ENCODE measurements around the gene TCF15.
"Not testable (repeated sequence)": the region's sequence is repeated elsewhere in the genome, so short reads cannot be mapped to it uniquely, and the experiment has no call there.

Gene TCF15

GRCh38 chr20:592506-592905 is 17.6 kb downstream of the TCF15 start:
- no peak overlapping the region for H3K4me3 Mint-ChIP-seq
- H3K27ac Mint-ChIP-seq: no peak overlapping the region
- H3K36me3 Mint-ChIP-seq: no peaks in the 10 kb centered on the region
- peaks cover 2 to 9% of the 10 kb centered on the region in 2 donors for H3K4me1 Mint-ChIP-seq
- DNase-seq: no peak
- no peaks in the 10 kb centered on the region for H3K9me3 Mint-ChIP-seq
- ATAC-seq (replicated peaks): no peak
- peaks cover 20 to 30% of the 10 kb centered on the region in 2 donors for H3K27me3 Mint-ChIP-seq

- H3K9me3 Mint-ChIP-seq: no peaks in the 10 kb centered on the region
- DNase-seq (no peak), ATAC-seq (replicated peaks) (no peak)
- no peak overlapping the region for H3K4me3 Mint-ChIP-seq
- H3K27me3 Mint-ChIP-seq: peaks cover 20 to 27% of the 10 kb centered on the region in 2 donors
- peaks cover 2 to 9% of the 10 kb centered on the region in 2 donors for H3K4me1 Mint-ChIP-seq
- no peaks in the 10 kb centered on the region for H3K36me3 Mint-ChIP-seq
- H3K27ac Mint-ChIP-seq: no peak overlapping the region
Measured at GRCh38 chr20:591941-592340, 18.2 kb downstream of the TCF15 start.

- DNase-seq (peak; percentile 32), ATAC-seq (replicated peaks) (peak; percentile 84 to 88)
- Mint-ChIP-seq H3K27ac (peak overlapping the region; percentile 56), H3K4me1 (peaks cover 2 to 9% of the 10 kb centered on the region in 2 donors), H3K27me3 (peaks cover 21 to 27% of the 10 kb centered on the region in 2 donors), H3K36me3 (no peaks in the 10 kb centered on the region), H3K4me3 (no peak overlapping the region), H3K9me3 (peaks cover 0 to 5% of the 10 kb centered on the region in 2 donors)
Measured at GRCh38 chr20:588932-589672, 21.0 kb downstream of the TCF15 start.

GRCh38 chr20:588476-588875 is 21.6 kb downstream of the TCF15 start:
- no peak overlapping the region for H3K4me3 Mint-ChIP-seq
- H3K4me1 Mint-ChIP-seq: peaks cover 2 to 9% of the 10 kb centered on the region in 2 donors
- H3K36me3 Mint-ChIP-seq: no peaks in the 10 kb centered on the region
- H3K9me3 Mint-ChIP-seq: peaks cover 0 to 5% of the 10 kb centered on the region in 2 donors
- DNase-seq (no peak), ATAC-seq (replicated peaks) (no peak)
- H3K27ac Mint-ChIP-seq: no peak overlapping the region
- peaks cover 19 to 25% of the 10 kb centered on the region in 2 donors for H3K27me3 Mint-ChIP-seq

GRCh38 chr20:584971-585301 is 25.2 kb downstream of the TCF15 start:
- ATAC-seq (replicated peaks): no peak
- DNase-seq: no peak
- H3K27ac Mint-ChIP-seq: no peak overlapping the region
- H3K4me3 Mint-ChIP-seq: no peak overlapping the region
- H3K27me3 Mint-ChIP-seq: peaks cover 10 to 18% of the 10 kb centered on the region in 2 donors
- H3K9me3 Mint-ChIP-seq: peaks cover 0 to 5% of the 10 kb centered on the region in 2 donors
- H3K4me1 Mint-ChIP-seq: peaks cover 5 to 9% of the 10 kb centered on the region in 2 donors
- no peaks in the 10 kb centered on the region for H3K36me3 Mint-ChIP-seq

- ATAC-seq (replicated peaks) (peak; percentile 81 to 88), DNase-seq (no peak)
- Mint-ChIP-seq H3K4me3 (no peak overlapping the region), H3K27me3 (peaks cover 10 to 18% of the 10 kb centered on the region in 2 donors), H3K4me1 (peaks cover 5 to 7% of the 10 kb centered on the region in 2 donors), H3K36me3 (no peaks in the 10 kb centered on the region), H3K9me3 (peaks cover 0 to 5% of the 10 kb centered on the region in 2 donors), H3K27ac (no peak overlapping the region)
Measured at GRCh38 chr20:584161-584970, 25.7 kb downstream of the TCF15 start.

GRCh38 chr20:582204-582603 is 27.9 kb downstream of the TCF15 start:
- DNase-seq (no peak), ATAC-seq (replicated peaks) (peak in 1 of 2 donors; percentile 32)
- Mint-ChIP-seq H3K27me3 (peaks cover 10 to 18% of the 10 kb centered on the region in 2 donors), H3K9me3 (peaks cover 0 to 5% of the 10 kb centered on the region in 2 donors), H3K27ac (no peak overlapping the region), H3K4me1 (peaks cover 0 to 2% of the 10 kb centered on the region in 2 donors), H3K4me3 (no peak overlapping the region), H3K36me3 (no peaks in the 10 kb centered on the region)

GRCh38 chr20:578940-579690 is 31.0 kb downstream of the TCF15 start:
- H3K4me1 Mint-ChIP-seq: not testable (repeated sequence)

GRCh38 chr20:577167-577791 is 32.8 kb downstream of the TCF15 start:
- Mint-ChIP-seq H3K27me3 (peaks cover 26 to 30% of the 10 kb centered on the region in 2 donors), H3K9me3 (no peaks in the 10 kb centered on the region), H3K4me3 (no peak overlapping the region), H3K36me3 (no peaks in the 10 kb centered on the region), H3K4me1 (peaks cover 0 to under 1% of the 10 kb centered on the region in 2 donors), H3K27ac (no peak overlapping the region)
- ATAC-seq (replicated peaks) (no peak), DNase-seq (no peak)

More at GRCh38 chr20:578940-579690, 31.0 kb downstream of the TCF15 start:
- H3K27me3 Mint-ChIP-seq: peaks cover 14 to 16% of the 10 kb centered on the region in 2 donors
- H3K36me3 Mint-ChIP-seq; ATAC-seq (replicated peaks); DNase-seq; H3K9me3 Mint-ChIP-seq; H3K27ac Mint-ChIP-seq; H3K4me3 Mint-ChIP-seq: not testable (repeated sequence)

GRCh38 chr20:576156-576555 is 34.0 kb downstream of the TCF15 start:
- H3K4me3 Mint-ChIP-seq: no peak overlapping the region
- no peaks in the 10 kb centered on the region for H3K4me1 Mint-ChIP-seq
- peaks cover 30 to 35% of the 10 kb centered on the region in 2 donors for H3K27me3 Mint-ChIP-seq
- no peak for ATAC-seq (replicated peaks)
- H3K9me3 Mint-ChIP-seq: no peaks in the 10 kb centered on the region
- no peak overlapping the region for H3K27ac Mint-ChIP-seq
- no peak for DNase-seq
- H3K36me3 Mint-ChIP-seq: no peaks in the 10 kb centered on the region

GRCh38 chr20:575230-575629 is 34.9 kb downstream of the TCF15 start:
- DNase-seq (no peak), ATAC-seq (replicated peaks) (no peak)
- Mint-ChIP-seq H3K27ac (no peak overlapping the region), H3K4me1 (no peaks in the 10 kb centered on the region), H3K27me3 (peaks cover 30 to 35% of the 10 kb centered on the region in 2 donors), H3K36me3 (no peaks in the 10 kb centered on the region), H3K9me3 (no peaks in the 10 kb centered on the region), H3K4me3 (no peak overlapping the region)

GRCh38 chr20:574297-574942 is 35.7 kb downstream of the TCF15 start:
- Mint-ChIP-seq H3K4me1 (no peaks in the 10 kb centered on the region), H3K9me3 (no peaks in the 10 kb centered on the region), H3K27me3 (peaks cover 34 to 35% of the 10 kb centered on the region in 2 donors), H3K27ac (no peak overlapping the region), H3K36me3 (no peaks in the 10 kb centered on the region), H3K4me3 (no peak overlapping the region)
- ATAC-seq (replicated peaks) (no peak), DNase-seq (no peak)

- no peak for DNase-seq
- Mint-ChIP-seq H3K4me1 (no peaks in the 10 kb centered on the region), H3K9me3 (no peaks in the 10 kb centered on the region), H3K27ac (no peak overlapping the region), H3K4me3 (no peak overlapping the region), H3K27me3 (peaks cover 39% of the 10 kb centered on the region in 2 donors), H3K36me3 (no peaks in the 10 kb centered on the region)
- no peak for ATAC-seq (replicated peaks)
Measured at GRCh38 chr20:573414-574296, 36.5 kb downstream of the TCF15 start.
